A172 (cell line): ENCODE data around the gene FLII. TPM values are rescaled to one million over a fixed set of nuclear protein-coding genes. Genes with fewer than 3 reads are reported as not detected.
"Not testable (repeated sequence)": the region's sequence is repeated elsewhere in the genome, so short reads cannot be mapped to it uniquely, and the experiment has no call there.

Source experiments
- DNase-seq: peaks from one replicate; pipeline ENCODE4 v3.0.0-alpha.2; 2015; ENCODE audit warnings: low spot score
- total RNA-seq: library from RNA; depleted of rRNA; stranded (reverse); fragments of >200 nt; shearing (Covaris generic); gene quantifications from 2 replicates; pipeline ENCODE4 v1.2.3, GENCODE V29; 2014; rRNA removed

The FLII gene
- total RNA-seq, 1 experiment from 2014 or later: 474 TPM

GRCh38 chr17:18224053-18224386 lies 34.5 kb downstream of the FLII start:
- no peak for DNase-seq

GRCh38 chr17:18218756-18219415 lies 39.7 kb downstream of the FLII start:
- DNase-seq: peak; percentile 63

GRCh38 chr17:18217412-18218015 lies 41.0 kb downstream of the FLII start:
- DNase-seq: peak; percentile 60

GRCh38 chr17:18216906-18217305 lies 41.6 kb downstream of the FLII start:
- DNase-seq: not testable (repeated sequence)

GRCh38 chr17:18213666-18214270 lies 44.8 kb downstream of the FLII start:
- no peak for DNase-seq

- no peak for DNase-seq
These were observed 50.4 kb downstream of the FLII start for GRCh38 chr17:18208092-18208491.

GRCh38 chr17:18206962-18207361 lies 51.6 kb downstream of the FLII start:
- DNase-seq: no peak

- no peak for DNase-seq
These were observed 52.7 kb downstream of the FLII start for GRCh38 chr17:18205861-18206260.

- no peak for DNase-seq
These were observed 55.2 kb downstream of the FLII start for GRCh38 chr17:18203308-18203707.

GRCh38 chr17:18201108-18201507 lies 57.4 kb downstream of the FLII start:
- no peak for DNase-seq

GRCh38 chr17:18198530-18198929 lies 60.0 kb downstream of the FLII start:
- no peak for DNase-seq

- DNase-seq: no peak
These were observed 60.9 kb downstream of the FLII start for GRCh38 chr17:18197535-18198194.

- DNase-seq: no peak
These were observed 63.3 kb downstream of the FLII start for GRCh38 chr17:18195246-18195645.

Other genes starting within 250 kb of the FLII start
- 10.9 and 12.9 TPM in 2 replicates for gene ATPAF2, start 219.6 kb downstream of the FLII start, total RNA-seq
- 6.5 and 7.7 TPM in 2 replicates for gene GID4, start 219.3 kb downstream of the FLII start, total RNA-seq
- 55.7 and 59.3 TPM in 2 replicates for gene DRG2, start 170.8 kb downstream of the FLII start, total RNA-seq
- 0.02 and 0.09 TPM in 2 replicates for gene MYO15A, start 150.0 kb downstream of the FLII start, total RNA-seq
- gene ALKBH5, start 74.9 kb downstream of the FLII start, total RNA-seq: 107 and 116 TPM in 2 replicates
- gene LLGL1, start 33.1 kb downstream of the FLII start, total RNA-seq: 41.7 and 47.2 TPM in 2 replicates
- 19.4 and 27.7 TPM in 2 replicates for gene MIEF2, start 1.9 kb upstream of the FLII start, total RNA-seq
- gene TOP3A, start 56.3 kb upstream of the FLII start, total RNA-seq: 39.2 and 52.7 TPM in 2 replicates
- gene SMCR8, start 56.6 kb upstream of the FLII start, total RNA-seq: 10.4 and 11.9 TPM in 2 replicates
- gene SHMT1, start 104.8 kb upstream of the FLII start, total RNA-seq: 34.1 and 39.3 TPM in 2 replicates
- gene EVPLL, start 119.0 kb upstream of the FLII start, total RNA-seq: not detected in 2 replicates
- gene LGALS9C, start 218.1 kb upstream of the FLII start, total RNA-seq: not detected in 2 replicates